Measurements from ENCODE around the gene DENND6A. TPM values are rescaled to one million over a fixed set of nuclear protein-coding genes. Genes with fewer than 3 reads are reported as not detected.
A peak's percentile ranks its signal among the peaks of the same experiment; 100 is the strongest.
"Not testable (repeated sequence)": the region's sequence is repeated elsewhere in the genome, so short reads cannot be mapped to it uniquely, and the experiment has no call there.

DENND6A gene
- total RNA-seq, 4 donors from 2014 or later: 20.8 to 62.7 (median 21.8) TPM

GRCh38 chr3:57647292-57647940 is 45.5 kb downstream of the DENND6A start:
- ATAC-seq (ENCODE audit: low FRiP score) (peak; percentile 34), DNase-seq (ENCODE audit: low spot score) (no peak)
- TF ChIP-seq CTCF (IDR thresholded peaks at IDR 0.05): no peak

- ATAC-seq (ENCODE audit: low FRiP score) (peak; percentile 87), DNase-seq (ENCODE audit: low spot score) (no peak)
- TF ChIP-seq CTCF (IDR thresholded peaks at IDR 0.05): no peak
Measured at GRCh38 chr3:57646723-57647122, 46.2 kb downstream of the DENND6A start.

GRCh38 chr3:57644740-57645139 is 48.1 kb downstream of the DENND6A start:
- ATAC-seq (ENCODE audit: low FRiP score) (no peak), DNase-seq (ENCODE audit: low spot score) (no peak)
- TF ChIP-seq CTCF (IDR thresholded peaks at IDR 0.05): no peak

- DNase-seq (ENCODE audit: low spot score) (no peak), ATAC-seq (ENCODE audit: low FRiP score) (no peak)
- TF ChIP-seq CTCF (IDR thresholded peaks at IDR 0.05): no peak
Measured at GRCh38 chr3:57637391-57637790, 55.5 kb downstream of the DENND6A start.

GRCh38 chr3:57634259-57634658 is 58.6 kb downstream of the DENND6A start:
- ATAC-seq (ENCODE audit: low FRiP score): not testable (repeated sequence)

GRCh38 chr3:57627976-57628375 is 64.9 kb downstream of the DENND6A start:
- ATAC-seq (ENCODE audit: low FRiP score) (no peak), DNase-seq (ENCODE audit: low spot score) (no peak)
- no peak for TF ChIP-seq CTCF (IDR thresholded peaks at IDR 0.05)

More at GRCh38 chr3:57634259-57634658, 58.6 kb downstream of the DENND6A start:
- DNase-seq (ENCODE audit: low spot score): not testable (repeated sequence)

GRCh38 chr3:57624801-57625200 is 68.1 kb downstream of the DENND6A start:
- no peak for DNase-seq (ENCODE audit: low spot score)
- ATAC-seq (ENCODE audit: low FRiP score): no peak
- TF ChIP-seq CTCF (IDR thresholded peaks at IDR 0.05): no peak
